Measurements from ENCODE around the gene DEPDC4.

The DEPDC4 gene

GRCh38 chr12:100213016-100213891, 53.6 kb downstream of the DEPDC4 start:
- no peak for DNase-seq

GRCh38 chr12:100211698-100212097, 55.2 kb downstream of the DEPDC4 start:
- DNase-seq = no peak

- DNase-seq = no peak
Measured at GRCh38 chr12:100208834-100209233, 58.0 kb downstream of the DEPDC4 start.

GRCh38 chr12:100207311-100207710, 59.6 kb downstream of the DEPDC4 start:
- no peak for DNase-seq

GRCh38 chr12:100201604-100202423, 65.1 kb downstream of the DEPDC4 start:
- peak in 1 of 3 experiments; percentile 5 for DNase-seq

GRCh38 chr12:100200463-100201181, 66.3 kb downstream of the DEPDC4 start, which contains the start of gene ACTR6:
Gene ACTR6, plus strand, starts transcription at chr12:100200815. Its CDS starts 37 bp downstream, at chr12:100200852.
- peak; percentile 97 to 99 (median 97) for DNase-seq

GRCh38 chr12:100199347-100200149, 67.3 kb downstream of the DEPDC4 start:
- peak; percentile 76 to 96 (median 94) for DNase-seq

GRCh38 chr12:100199023-100199346, 67.9 kb downstream of the DEPDC4 start:
- peak in 2 of 3 experiments; percentile 23 to 74 for DNase-seq

- no peak for DNase-seq
Measured at GRCh38 chr12:100197486-100197885, 69.4 kb downstream of the DEPDC4 start.

- DNase-seq = no peak
Measured at GRCh38 chr12:100193085-100193484, 73.8 kb downstream of the DEPDC4 start.
